ENCODE data around the gene MAPK8. TPM values are rescaled to one million over a fixed set of nuclear protein-coding genes. Genes with fewer than 3 reads are reported as not detected.

Gene MAPK8
- total and polyA plus RNA-seq, 7 donors: 17.4 to 74.5 (median 46.7) TPM

- intact Hi-C loops (cut with DNase I): no loop called here
- Histone ChIP-seq H3K4me3 (no peak overlapping the region), H3K27me3 (no peaks in the 10 kb centered on the region), H3K9me3 (no peaks in the 10 kb centered on the region), H3K27ac (no peak overlapping the region), H3K4me1 (no peaks in the 10 kb centered on the region), H3K36me3 (no peaks in the 10 kb centered on the region)
- DNase-seq: peak; percentile 52
- no peak for TF ChIP-seq POLR2A (IDR thresholded peaks at IDR 0.05)
- TF ChIP-seq EP300 (IDR thresholded peaks at IDR 0.05): no peak
- no peak for TF ChIP-seq CTCF (IDR thresholded peaks at IDR 0.05)
- no peak for TF ChIP-seq POLR2AphosphoS5 (IDR thresholded peaks at IDR 0.05)
- 77 to 86% methylated on average over 19 of the region's 19 CpGs for WGBS, 2 donors
Measured at GRCh38 chr10:48449501-48450232, 143.2 kb downstream of the MAPK8 start.

GRCh38 chr10:48450233-48450740 is 143.8 kb downstream of the MAPK8 start:
- no peaks in the 10 kb centered on the region for H3K9me3 ChIP-seq
- WGBS, 2 donors: 95 to 97% methylated on average over 49 of the region's 49 CpGs
- no peaks in the 10 kb centered on the region for H3K27me3 ChIP-seq
- TF ChIP-seq POLR2A (IDR thresholded peaks at IDR 0.05) (no peak), CTCF (IDR thresholded peaks at IDR 0.05) (no peak)
- no peaks in the 10 kb centered on the region for H3K36me3 ChIP-seq
- intact Hi-C loops (cut with DNase I): no loop called here
- no peak overlapping the region for H3K4me3 ChIP-seq
- peak; percentile 57 for DNase-seq
- no peaks in the 10 kb centered on the region for H3K4me1 ChIP-seq
- H3K27ac ChIP-seq: no peak overlapping the region

GRCh38 chr10:48450741-48451466 is 144.4 kb downstream of the MAPK8 start:
- peaks cover 0 to 1% (median under 1%) of the 10 kb centered on the region in 4 donors for H3K4me1 ChIP-seq
- DNase-seq: peak; percentile 63
- WGBS, 2 donors: 89 to 91% methylated on average over 43 of the region's 43 CpGs
- intact Hi-C loops (cut with DNase I): no loop called here
- no peaks in the 10 kb centered on the region for H3K36me3 ChIP-seq
- no peak overlapping the region for H3K27ac ChIP-seq
- TF ChIP-seq POLR2AphosphoS5 (IDR thresholded peaks at IDR 0.05) (no peak), CTCF (IDR thresholded peaks at IDR 0.05) (no peak), POLR2A (IDR thresholded peaks at IDR 0.05) (no peak), EP300 (IDR thresholded peaks at IDR 0.05) (no peak)
- no peaks in the 10 kb centered on the region for H3K27me3 ChIP-seq
- H3K9me3 ChIP-seq: no peaks in the 10 kb centered on the region
- no peak overlapping the region for H3K4me3 ChIP-seq

GRCh38 chr10:48451969-48452878 is 145.7 kb downstream of the MAPK8 start:
- DNase-seq: no peak
- H3K9me3 ChIP-seq: no peaks in the 10 kb centered on the region
- no peak for TF ChIP-seq CTCF (IDR thresholded peaks at IDR 0.05)
- TF ChIP-seq POLR2A (IDR thresholded peaks at IDR 0.05): no peak
- no peak for TF ChIP-seq EP300 (IDR thresholded peaks at IDR 0.05)
- TF ChIP-seq POLR2AphosphoS5 (IDR thresholded peaks at IDR 0.05): no peak
- H3K4me3 ChIP-seq: no peak overlapping the region
- no peak overlapping the region for H3K27ac ChIP-seq
- H3K36me3 ChIP-seq: no peaks in the 10 kb centered on the region
- H3K4me1 ChIP-seq: peaks cover 0 to 14% (median 10%) of the 10 kb centered on the region in 4 donors
- intact Hi-C loops (cut with DNase I): no loop called here
- WGBS, 2 donors: 81 to 85% methylated on average over 15 of the region's 15 CpGs
- H3K27me3 ChIP-seq: no peaks in the 10 kb centered on the region
